Forelimb muscle (tissue), 1 donor: ENCODE results near the gene IER3. TPM values are rescaled to one million over a fixed set of nuclear protein-coding genes. Genes with fewer than 3 reads are reported as not detected.

Experiments
- DNase-seq: peaks from one replicate; pipeline ENCODE4 v3.0.0-alpha.2; 2013; ENCODE audit warnings: low read depth
- polyA plus RNA-seq: library from polyadenylated mRNA; unstranded; fragments of 120-200 nt; gene quantifications from one replicate; pipeline ENCODE4 v1.2.1, GENCODE V29; 2013; ENCODE audit not compliant: insufficient read length

IER3 gene
- 17.3 TPM for polyA plus RNA-seq

GRCh38 chr6:30744054-30744805 is at the start of gene IER3:
TSS of gene IER3 (minus strand) at chr6:30744547. CDS start at chr6:30744518, 29 bp downstream.
- DNase-seq = no peak

GRCh38 chr6:30793521-30794194 is 49.3 kb upstream of the IER3 start:
- no peak for DNase-seq

- DNase-seq = no peak
These were observed 48.4 kb upstream of the IER3 start for GRCh38 chr6:30792786-30793185.

GRCh38 chr6:30790724-30791383 is 46.5 kb upstream of the IER3 start:
- DNase-seq = no peak

GRCh38 chr6:30789606-30790005 is 45.3 kb upstream of the IER3 start:
- no peak for DNase-seq

- DNase-seq = no peak
These were observed 43.6 kb upstream of the IER3 start for GRCh38 chr6:30787954-30788353.

- DNase-seq = no peak
These were observed 38.2 kb upstream of the IER3 start for GRCh38 chr6:30782425-30783014.

- DNase-seq = peak; percentile 97
These were observed 37.5 kb upstream of the IER3 start for GRCh38 chr6:30781743-30782424.

- DNase-seq = no peak
These were observed 37.0 kb upstream of the IER3 start for GRCh38 chr6:30781395-30781742.

GRCh38 chr6:30780642-30780920 is 36.2 kb upstream of the IER3 start:
- DNase-seq = no peak

GRCh38 chr6:30779850-30780641 is 35.7 kb upstream of the IER3 start:
- DNase-seq = no peak

- no peak for DNase-seq
These were observed 33.8 kb upstream of the IER3 start for GRCh38 chr6:30778001-30778635.

GRCh38 chr6:30777155-30777485 is 32.8 kb upstream of the IER3 start:
- no peak for DNase-seq

- no peak for DNase-seq
These were observed 32.2 kb upstream of the IER3 start for GRCh38 chr6:30776390-30777154.

- no peak for DNase-seq
These were observed 30.8 kb upstream of the IER3 start for GRCh38 chr6:30775104-30775503.

- no peak for DNase-seq
These were observed 30.4 kb upstream of the IER3 start for GRCh38 chr6:30774701-30775100.

- no peak for DNase-seq
These were observed 26.2 kb upstream of the IER3 start for GRCh38 chr6:30770592-30770991.

GRCh38 chr6:30769853-30770524 is 25.6 kb upstream of the IER3 start:
- DNase-seq = no peak

GRCh38 chr6:30769088-30769852 is 24.9 kb upstream of the IER3 start:
- no peak for DNase-seq
